HuH-7 (cell line): ENCODE measurements around the gene ERG.
A peak's percentile ranks its signal among the peaks of the same experiment; 100 is the strongest.

Experiments used
- DNase-seq: peaks from one replicate; pipeline ENCODE4 v3.0.0; 2011; ENCODE audit warnings: low spot score

Gene ERG, protein sequence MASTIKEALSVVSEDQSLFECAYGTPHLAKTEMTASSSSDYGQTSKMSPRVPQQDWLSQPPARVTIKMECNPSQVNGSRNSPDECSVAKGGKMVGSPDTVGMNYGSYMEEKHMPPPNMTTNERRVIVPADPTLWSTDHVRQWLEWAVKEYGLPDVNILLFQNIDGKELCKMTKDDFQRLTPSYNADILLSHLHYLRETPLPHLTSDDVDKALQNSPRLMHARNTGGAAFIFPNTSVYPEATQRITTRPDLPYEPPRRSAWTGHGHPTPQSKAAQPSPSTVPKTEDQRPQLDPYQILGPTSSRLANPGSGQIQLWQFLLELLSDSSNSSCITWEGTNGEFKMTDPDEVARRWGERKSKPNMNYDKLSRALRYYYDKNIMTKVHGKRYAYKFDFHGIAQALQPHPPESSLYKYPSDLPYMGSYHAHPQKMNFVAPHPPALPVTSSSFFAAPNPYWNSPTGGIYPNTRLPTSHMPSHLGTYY

DNA sequence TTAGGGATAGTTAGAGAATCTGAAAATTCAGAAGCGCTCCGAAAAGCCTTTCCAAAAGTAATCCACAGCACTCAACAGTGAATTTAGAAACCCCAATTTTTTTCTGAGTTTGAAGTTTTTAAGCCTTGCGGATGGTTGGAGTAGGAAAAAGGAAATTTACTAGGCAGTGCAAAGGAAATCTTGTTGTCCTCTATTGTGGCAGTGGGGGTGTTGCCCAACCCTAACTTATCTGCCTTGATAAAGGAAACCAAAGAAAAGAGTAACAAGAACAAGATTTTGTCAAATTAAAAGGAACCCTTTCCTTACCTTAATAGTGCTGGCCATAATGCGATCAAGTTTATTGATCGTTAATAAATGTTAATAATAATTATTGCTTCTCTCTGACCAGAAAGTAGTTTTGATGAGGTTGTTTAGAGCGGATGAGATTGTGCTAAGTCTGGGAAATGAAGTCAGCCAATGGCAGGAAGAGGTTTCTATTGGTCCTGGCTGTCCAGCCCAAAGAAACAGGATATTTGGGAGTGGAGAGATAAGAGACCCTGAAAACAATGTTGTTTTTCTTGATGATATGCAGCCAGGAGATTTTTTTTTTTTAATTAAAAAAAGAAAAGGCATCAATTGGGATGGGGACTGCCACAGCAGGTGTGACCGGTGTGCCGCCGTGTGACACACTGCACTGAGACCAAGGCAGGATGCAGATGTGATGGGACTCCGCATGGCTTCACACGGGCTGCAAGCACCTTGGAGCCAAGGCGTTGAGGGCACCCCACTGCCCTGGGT is at the start of gene ERG:
TSS of gene ERG (minus strand) at position 421 of the 777 bp plus-strand sequence. CDS start at position 324, 97 bp downstream.
- no peak for DNase-seq

DNA sequence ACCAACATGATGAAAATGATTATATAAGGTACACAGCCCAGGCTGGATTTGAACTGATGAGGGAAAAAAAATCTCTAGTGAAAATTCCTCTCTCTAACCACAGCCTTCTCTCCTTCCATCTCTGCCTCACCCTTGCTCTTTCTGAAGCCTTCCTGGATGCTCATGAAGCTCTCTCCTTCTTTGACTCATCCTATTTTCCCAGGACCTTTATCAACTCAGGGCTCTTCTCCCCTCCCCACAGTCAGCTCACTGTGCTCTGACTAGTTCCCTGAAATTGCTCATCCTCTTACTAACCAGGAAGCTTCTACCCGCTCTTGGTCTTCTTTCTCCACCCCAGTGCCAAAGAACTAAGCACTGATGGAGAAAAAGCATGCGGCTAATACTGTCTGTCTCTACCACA is 46.4 kb upstream of the ERG start:
- DNase-seq, result no peak

DNA sequence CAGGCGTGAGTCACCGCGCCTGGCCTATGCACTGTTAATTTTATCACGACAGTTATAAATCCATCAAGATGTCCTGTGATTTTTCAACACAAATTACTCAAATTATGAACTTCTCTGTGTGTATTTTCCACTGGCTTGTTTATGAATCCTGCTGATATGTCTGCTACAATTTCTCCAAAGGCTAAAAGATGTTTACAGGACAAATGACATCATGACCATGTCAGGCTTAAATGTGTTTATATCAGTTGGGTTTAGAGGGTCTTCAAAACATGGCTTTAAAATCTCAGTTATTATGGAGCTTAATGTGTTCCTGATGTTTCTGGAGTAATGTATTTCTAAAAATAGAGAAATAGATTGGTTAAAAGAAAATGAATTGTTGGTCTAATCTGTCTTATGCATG is 44.0 kb upstream of the ERG start:
- DNase-seq, result no peak

DNA sequence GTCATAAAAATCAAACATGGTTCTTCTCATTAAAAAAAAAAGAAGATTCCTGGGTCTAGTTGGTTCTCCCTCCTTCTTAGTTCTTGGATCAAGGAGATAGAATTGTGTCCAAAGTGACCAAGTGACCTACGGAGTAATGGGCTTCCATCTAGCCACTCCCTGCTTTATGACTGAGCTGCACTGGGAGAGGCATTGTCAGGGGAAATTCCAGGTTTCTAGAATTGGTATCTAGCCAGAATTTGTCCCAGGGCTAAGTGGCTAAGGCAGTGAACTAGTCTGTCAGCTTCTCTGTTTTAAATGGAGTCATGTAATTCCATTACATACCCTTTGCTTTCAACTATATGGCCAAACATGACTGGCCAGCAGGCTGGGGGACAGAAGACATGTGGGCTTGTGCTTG is 40.1 kb upstream of the ERG start:
- no peak for DNase-seq

DNA sequence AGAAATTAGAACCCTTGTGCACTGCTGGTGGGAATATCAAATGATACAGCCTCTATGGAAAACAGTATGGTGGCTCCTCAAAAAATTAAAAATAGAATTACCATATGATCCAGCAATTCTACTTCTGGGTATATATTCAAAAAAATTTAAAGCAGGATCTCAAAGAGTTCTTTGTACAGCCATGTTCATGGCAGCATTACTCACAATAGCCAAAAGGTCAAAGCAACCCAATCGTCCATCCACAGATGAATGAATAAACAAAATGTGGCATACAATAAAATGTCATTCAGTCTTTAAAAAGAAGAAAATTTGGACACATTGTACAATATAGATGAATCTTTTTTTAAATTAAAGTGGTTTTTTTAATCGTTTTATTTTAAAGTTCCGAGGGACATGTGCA is 36.3 kb upstream of the ERG start:
- DNase-seq, result no peak

DNA sequence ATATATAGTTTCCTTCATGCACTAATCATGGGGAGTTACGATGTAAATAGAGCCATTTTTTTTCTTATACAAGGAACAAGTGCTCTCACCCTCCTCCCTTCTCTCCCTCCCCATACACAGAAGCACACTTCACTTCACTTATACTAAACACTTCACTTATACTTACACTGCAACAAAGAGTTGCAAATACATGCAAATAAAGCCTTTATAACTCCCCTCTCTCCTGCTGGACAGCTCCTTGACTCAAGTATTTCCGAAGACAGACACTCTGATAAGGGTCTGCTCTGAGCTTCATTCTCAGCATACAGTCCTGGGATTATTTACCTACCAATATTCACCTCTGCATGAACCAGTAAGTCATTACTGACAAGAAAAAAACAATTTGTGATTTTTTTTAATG is 35.6 kb upstream of the ERG start:
- DNase-seq, result no peak

DNA sequence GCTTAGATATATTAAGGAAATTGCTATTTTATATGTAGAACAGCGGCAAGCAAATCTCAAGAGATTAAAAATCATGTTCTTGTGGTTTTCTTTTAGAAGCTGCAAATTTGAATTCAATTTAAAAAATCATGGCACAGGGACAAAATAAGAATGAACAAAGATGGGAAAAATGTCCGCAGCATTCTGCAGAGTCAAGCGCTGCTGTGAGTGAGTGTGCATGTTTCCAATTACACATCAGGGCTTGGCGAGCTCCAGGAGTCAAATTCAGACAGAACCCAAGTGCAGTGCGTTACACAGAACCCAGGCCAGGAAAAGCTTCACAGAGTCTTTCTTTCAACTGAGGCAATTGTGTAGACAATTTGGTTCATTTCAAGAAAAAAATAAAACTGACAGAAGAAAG is 33.3 kb upstream of the ERG start:
- no peak for DNase-seq

DNA sequence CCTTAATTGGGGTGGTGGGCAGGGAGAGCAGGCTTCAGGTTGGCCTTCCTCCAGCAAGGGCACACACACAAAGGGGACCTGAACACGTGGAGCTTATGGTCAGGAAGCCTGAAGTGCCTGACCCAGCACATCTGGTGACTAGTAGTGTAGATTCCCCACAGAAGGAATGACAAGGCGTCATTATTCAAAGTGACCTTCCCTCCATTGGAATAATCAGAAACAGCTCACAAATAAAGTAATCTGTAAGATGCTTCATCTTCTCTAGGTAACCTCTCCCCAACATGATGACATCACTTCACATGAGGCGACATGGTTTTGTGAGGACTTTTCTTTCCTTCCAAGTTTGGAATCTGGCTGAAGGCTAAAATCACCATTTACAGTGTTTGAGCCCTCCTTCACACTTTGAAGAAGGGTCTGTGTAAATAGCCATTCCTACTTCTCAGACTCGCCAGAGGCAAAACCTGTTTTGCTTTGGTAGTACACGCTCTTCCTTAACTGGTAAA is 32.8 kb upstream of the ERG start:
- DNase-seq, result no peak

DNA sequence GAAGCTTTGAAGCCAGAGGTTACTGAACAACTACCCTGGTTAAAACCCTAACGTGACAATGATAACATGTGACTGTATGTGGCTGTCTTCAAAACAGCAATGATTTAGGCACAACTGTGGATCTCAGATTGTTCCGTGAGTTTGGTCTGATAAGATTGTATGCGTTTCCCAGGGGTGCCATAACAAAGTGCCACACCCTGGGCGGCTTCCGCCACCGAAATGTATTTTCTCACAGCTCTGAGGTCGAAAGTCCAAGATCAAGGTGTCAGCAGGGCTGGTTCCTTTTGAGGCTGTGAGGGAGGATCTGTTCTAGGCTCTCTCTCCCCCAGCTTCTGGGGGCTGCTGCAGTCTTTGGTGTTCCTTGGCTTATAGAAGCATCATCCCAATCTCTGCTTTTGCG is 29.5 kb upstream of the ERG start:
- DNase-seq, result no peak

DNA sequence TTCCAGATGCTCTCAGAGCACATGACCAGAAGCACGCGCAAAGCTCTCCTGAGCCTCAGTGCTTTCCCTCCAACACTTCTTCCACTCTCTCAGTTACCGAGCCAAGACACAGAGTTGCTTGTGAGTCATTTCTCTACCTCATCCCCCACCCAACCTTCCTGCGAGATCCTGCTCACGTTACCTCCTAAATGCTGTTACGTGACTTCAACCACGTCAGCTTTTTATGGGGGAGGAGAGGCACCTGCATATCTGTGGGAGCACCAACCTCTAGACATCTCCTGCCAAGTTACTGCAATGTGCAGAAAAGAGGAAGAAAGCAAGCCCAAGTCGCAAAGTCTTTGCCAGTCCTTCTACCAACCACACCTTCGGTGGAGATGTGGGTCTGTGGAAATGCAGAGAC is 27.2 kb upstream of the ERG start:
- no peak for DNase-seq

DNA sequence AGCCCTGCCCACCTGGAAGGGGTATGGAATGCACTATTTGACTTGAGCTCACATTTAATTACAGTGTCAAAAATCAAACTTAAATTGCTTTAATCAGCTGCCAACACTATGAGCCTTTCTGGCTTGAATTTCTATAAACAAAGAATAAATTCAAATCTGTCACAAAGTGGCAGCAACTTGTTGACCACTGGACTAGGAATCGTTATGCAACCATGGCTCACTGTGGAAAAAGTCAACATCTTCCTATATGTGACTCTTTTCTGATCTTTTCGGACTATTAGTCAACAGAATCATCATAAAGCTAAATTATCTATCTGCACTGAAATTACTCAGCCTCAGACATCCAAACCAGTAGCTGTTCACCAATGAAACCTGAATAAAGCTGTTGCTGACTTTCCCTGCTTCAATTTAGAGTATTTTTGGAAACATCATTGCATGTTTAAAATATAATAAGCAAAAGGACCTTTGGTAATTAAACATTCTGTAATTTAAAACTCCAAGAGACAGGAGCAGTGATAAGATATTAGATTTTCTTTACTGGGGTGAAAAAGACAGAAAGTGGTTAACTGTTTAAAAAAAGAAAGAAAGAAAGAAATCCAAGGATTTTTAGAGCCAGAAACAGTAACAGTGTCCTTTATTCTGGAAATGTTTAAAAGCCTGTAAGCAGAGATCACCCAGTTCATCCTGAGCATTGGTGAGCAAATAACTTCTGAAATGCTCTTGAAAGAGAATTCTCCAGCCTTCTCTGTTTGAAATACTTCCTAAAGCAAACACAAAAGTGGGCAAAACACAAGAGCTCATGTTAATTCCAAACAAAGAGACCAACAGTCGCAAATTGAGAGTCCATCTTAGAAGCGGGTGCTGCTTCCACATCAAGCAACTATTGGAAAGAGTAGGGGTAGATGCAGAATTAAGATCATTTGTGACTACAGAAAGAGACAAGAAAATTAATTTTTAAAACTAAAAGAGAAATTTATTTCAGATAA is 26.2 kb upstream of the ERG start:
- DNase-seq, result no peak

DNA sequence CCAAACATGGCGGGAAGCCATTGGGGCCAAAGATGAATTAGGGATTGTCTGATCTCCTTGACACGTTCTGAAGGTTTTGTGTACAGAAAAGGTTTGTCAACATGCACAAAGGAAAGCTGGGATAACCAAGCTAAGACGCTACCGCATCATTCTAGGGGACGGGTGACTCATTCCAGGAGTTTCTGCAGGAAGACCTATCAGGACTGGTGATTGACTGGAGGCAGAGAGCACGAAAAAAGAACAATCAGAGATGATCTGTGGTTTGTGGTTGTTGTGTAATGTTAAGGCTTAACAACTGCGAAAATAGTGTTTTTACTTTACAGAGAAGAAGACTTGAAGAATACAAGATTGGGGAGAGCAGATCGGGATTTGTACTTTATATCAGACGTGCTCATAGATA is 22.2 kb upstream of the ERG start:
- DNase-seq, result no peak

DNA sequence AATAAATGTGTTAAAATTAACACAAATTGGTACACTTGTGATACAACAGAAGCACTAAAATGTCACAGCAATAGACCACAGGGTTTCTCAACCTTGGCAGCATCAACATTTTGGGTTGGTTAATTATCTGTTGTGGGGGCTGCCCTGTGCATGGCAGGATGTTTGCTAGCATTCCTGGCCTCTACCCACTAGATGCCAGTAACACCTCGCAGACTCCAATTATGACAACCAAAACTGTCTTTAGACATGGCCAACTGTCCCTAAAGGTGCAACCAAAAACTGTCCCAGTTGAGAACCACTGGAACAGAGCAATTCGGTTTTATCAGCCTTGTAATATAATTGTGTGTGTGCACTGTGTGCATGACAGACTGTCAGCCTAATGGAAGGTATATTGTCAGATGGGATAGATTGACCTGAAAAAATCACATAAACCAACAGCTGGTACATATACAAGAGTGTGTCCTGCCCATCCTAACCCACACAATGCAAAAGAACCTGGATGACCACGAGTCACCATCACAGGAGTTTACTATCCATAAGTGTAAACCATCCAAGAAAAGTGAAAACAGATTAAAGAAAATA is 13.5 kb upstream of the ERG start:
- DNase-seq, result no peak

DNA sequence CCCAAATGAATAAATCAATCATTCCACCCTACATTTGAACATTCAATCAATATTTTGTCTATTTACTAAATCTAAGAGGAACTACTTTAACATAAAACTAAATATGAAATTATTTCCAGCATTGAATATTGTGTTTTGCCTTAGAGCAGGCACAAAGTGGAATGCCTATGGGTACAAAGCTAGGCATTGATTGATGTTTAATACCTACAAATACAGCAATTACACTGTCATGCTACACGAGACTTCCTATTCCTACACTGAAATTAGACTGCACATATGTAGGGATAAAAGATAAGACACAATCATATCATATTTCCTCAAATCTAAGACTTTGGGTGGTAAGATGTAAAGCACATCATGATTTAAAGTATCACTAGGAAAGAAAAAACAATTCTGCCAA is 12.9 kb upstream of the ERG start:
- DNase-seq, result no peak

DNA sequence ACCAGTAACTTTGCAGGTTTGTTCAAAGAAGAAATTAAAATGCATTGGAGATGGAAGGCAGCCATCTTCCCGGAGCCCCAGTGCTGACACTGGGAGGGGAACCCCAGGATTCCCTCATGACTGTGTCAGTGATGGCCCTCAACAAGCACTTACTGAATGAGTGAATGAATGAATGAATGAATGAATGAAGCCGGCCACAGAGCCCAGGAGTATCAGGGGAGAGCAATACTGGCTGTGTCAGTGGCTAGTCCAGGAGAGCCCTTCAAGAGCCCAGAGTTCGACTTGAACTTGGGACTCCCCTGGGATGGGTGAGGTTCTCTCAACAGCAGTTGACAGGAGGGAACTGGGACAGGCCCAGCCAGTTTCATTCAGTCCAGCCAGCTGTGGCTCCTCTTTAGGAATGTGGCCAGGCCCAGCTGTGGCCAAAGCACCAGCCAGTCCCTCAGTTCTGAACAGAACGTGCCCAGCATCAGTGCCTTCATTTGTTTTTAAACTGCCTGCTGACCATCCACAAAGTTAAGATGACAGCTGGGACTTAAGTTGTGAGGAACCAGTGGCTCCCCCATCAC is 9.2 kb upstream of the ERG start:
- no peak for DNase-seq

DNA sequence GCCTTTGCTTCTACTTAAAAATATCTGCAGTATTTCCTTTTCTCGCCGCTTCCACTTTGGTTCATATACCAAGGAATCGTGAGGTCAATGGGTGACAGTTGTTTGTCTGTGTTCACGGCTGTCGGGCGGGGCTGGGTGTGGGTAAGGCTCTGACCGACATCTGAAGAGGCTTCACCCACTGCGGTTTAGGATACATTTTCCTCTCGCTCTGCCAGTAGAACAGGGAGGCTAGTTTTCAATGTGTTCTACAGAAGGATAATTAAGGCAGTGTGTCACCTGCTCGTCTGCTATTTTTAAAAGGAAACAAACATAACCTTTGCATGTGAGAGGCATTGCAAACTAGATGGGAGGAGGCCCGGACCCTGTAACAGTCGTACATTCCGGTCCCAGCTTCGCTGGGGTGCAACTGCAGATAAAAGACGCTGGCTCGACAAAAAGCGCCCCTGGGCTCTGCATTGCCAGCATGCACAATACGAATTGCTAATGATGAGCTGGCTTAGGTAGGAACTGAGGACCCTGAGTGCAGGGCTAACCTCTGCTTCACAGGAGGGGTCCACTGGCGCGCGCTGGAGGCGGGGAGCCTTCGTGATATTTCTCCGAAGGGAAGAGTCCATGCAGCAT is 8.5 kb upstream of the ERG start:
- no peak for DNase-seq

DNA sequence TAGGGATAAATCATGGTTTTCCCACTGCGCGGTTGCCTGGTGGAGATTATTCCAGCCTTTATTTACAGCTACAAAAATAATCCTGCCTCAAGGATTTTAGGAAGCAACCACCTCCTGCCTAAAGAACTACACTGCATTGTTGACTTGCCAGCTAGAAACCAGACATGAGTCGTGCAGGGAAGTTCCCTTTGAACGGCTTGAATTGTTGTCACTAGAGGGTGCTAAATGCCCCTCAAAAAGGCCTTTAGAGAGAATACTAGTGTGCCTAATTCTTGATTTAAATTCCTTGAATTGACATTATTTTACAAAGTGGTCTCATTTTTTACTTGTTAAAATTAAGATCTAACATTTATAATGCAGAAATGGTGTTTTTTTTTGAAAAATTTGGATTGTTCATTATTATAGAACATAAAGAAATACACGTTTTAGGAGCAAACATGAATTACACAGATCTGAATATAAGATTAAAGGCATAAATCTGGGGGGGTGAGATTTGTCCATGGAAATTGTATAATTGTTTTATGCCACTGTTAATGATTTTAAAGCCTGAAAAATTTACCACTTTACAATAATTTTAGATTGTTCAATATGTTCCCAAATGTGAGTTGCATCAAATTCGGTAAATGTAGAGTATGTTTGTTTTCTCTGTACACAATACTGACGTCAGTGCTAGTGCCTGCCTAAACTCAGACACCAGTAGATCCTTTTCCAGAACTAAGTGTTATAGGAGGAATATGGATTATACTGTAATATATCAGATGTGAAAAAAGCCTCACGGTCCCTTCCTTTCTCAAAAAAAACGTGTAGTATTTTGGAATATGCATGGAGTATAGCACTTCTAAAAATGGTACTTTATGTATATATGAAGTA is 7.6 kb upstream of the ERG start:
- DNase-seq, result peak; percentile 24

DNA sequence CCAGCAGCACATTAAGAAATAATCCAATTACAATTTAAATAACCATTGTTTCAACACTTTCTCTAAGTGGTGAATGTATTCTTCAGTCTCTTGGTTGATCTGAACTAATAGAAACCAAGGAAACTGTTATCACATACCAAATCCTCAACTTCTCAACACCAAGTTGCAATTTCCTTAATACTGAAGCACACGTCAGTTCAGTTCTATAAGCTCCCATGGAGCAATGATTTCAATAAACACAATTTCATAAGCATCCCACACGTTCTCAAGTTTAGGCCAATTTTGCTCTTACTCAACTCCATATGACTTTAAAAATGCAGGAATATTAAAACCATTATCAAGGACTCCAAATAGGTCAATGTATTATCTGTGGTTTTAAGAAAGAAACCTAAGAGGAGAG is 5.8 kb upstream of the ERG start:
- DNase-seq, result no peak

DNA sequence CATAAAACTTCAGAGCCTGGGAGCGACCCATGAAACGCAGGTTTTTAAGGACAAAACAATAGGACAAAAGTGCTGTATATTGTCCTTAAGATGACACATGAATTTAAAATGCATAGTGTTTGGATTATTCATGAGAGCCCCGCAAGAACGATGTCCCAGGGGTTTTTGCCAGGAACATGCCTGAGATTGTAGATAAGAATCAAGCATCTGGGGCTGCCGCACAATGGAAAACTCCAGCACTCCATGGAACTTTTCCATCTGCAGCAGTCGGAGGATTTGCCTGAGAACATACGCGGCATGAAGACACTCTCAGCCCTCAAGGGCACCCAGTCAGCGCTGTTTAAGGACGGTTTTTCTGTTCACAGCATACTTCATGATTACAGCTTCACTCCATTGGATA is 5.3 kb upstream of the ERG start:
- no peak for DNase-seq

DNA sequence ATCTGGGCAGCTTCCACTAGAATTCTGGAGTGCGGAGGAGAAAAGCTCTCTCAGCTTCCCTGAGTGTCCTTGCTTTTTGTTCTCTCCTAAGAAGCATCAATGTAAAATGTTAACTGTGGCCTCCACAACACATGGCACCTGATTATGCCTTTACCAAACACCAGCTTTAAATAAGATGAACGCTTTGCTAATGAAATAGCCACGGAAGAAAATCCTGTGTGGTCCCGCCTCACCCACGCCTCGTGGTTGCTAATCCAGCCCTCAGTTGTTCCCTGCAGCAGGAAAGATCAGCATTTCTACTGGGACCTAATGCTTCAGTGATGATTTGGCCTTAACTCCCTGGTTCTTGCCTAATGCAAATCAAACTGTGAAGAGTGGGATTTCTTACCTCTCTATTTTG is 1.8 kb upstream of the ERG start:
- DNase-seq, result no peak
